ENCODE measurements around the gene HPS3. TPM values are rescaled to one million over a fixed set of nuclear protein-coding genes. Genes with fewer than 3 reads are reported as not detected.

The HPS3 gene
- total and polyA plus RNA-seq, 2 donors from 2014 or later = 16.9 to 29.4 TPM

DNA sequence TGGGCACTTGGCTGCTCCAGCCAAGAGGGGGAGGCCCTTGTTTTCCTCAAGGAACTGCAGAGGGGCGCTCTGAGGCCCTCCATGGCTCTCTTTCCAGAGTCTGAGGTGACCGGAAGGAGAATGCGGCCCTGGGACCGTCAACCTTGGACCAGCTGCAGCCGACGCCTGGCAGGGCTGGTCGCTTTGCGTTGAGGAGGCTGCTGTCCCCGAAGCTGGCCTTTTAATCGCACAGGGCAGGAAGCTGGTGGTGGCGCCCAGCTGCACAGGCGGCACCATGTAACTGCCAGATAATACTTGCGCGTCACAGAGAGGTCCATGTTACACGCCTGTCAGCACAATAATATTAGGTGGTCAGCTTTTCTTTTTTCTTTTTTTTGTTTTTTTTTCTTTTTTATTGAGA, 42.2 kb upstream of the HPS3 start:
- intact Hi-C loops (cut with DNase I) = no loop called here
- Histone ChIP-seq H3K36me3 (ENCODE audit: control insufficient read depth in 2 of 3, insufficient read depth in 3 of 3, low read length in 3 of 3) (peaks cover 0 to 5% (median 0%) of the 10 kb centered on the region in 3 donors), H3K27ac (ENCODE audit: low read depth in 2 of 2, low read length in 2 of 2) (no peak overlapping the region), H3K4me1 (ENCODE audit: control insufficient read depth in 2 of 3, insufficient read depth in 2 of 3, low read depth in 1 of 3, low read length in 3 of 3) (peaks cover 0 to 4% (median 0%) of the 10 kb centered on the region in 3 donors), H3K9ac (ENCODE audit: low read length in 3 of 3) (no peak overlapping the region), H3K9me3 (ENCODE audit: control insufficient read depth in 2 of 3, insufficient read depth in 1 of 3, low read length in 3 of 3) (no peaks in the 10 kb centered on the region), H3K27me3 (ENCODE audit: control insufficient read depth, insufficient read depth, low read length) (no peaks in the 10 kb centered on the region), H3K4me3 (ENCODE audit: low read length in 3 of 3) (no peak overlapping the region)
- no peak for FAIRE-seq
- TF ChIP-seq, protein P1, sequence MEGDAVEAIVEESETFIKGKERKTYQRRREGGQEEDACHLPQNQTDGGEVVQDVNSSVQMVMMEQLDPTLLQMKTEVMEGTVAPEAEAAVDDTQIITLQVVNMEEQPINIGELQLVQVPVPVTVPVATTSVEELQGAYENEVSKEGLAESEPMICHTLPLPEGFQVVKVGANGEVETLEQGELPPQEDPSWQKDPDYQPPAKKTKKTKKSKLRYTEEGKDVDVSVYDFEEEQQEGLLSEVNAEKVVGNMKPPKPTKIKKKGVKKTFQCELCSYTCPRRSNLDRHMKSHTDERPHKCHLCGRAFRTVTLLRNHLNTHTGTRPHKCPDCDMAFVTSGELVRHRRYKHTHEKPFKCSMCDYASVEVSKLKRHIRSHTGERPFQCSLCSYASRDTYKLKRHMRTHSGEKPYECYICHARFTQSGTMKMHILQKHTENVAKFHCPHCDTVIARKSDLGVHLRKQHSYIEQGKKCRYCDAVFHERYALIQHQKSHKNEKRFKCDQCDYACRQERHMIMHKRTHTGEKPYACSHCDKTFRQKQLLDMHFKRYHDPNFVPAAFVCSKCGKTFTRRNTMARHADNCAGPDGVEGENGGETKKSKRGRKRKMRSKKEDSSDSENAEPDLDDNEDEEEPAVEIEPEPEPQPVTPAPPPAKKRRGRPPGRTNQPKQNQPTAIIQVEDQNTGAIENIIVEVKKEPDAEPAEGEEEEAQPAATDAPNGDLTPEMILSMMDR (IDR thresholded peaks at IDR 0.05; ENCODE audit: borderline replicate concordance, extremely low read depth, insufficient read depth) = no peak
- DNase-seq = peak in 1 of 5 donors; percentile 48

DNA sequence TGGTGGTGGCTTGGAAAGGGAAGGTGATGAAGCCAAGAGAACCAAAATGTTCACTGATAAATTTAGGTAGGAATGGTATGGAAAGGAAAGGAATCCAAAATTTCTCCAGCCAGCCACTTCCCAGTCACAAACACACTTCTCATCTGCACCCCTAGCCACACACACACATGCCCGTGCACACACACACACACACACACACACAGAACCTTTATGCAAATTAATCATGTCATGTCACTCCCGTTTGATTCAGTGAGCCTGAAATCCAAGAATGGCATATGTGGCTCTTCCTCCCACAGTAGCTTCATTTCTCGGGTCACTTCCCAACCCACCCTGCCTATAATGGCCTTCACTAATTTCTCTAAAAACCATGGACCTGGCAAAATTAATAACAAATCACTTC, 40.0 kb upstream of the HPS3 start:
- Histone ChIP-seq H3K4me3 (ENCODE audit: low read length in 3 of 3) (no peak overlapping the region), H3K9ac (ENCODE audit: low read length in 3 of 3) (no peak overlapping the region), H3K36me3 (ENCODE audit: control insufficient read depth in 2 of 3, insufficient read depth in 3 of 3, low read length in 3 of 3) (no peaks in the 10 kb centered on the region), H3K9me3 (ENCODE audit: control insufficient read depth in 2 of 3, insufficient read depth in 1 of 3, low read length in 3 of 3) (no peaks in the 10 kb centered on the region), H3K27me3 (ENCODE audit: control insufficient read depth, insufficient read depth, low read length) (no peaks in the 10 kb centered on the region), H3K27ac (ENCODE audit: low read depth in 2 of 2, low read length in 2 of 2) (no peak overlapping the region), H3K4me1 (ENCODE audit: control insufficient read depth in 2 of 3, insufficient read depth in 2 of 3, low read depth in 1 of 3, low read length in 3 of 3) (peaks cover 0 to 4% (median 0%) of the 10 kb centered on the region in 3 donors)
- intact Hi-C loops (cut with DNase I) = no loop called here
- peak in 2 of 5 donors; percentile 19 to 27 for DNase-seq
- no peak for FAIRE-seq
- TF ChIP-seq, protein P1 (IDR thresholded peaks at IDR 0.05; ENCODE audit: borderline replicate concordance, extremely low read depth, insufficient read depth) = no peak

DNA sequence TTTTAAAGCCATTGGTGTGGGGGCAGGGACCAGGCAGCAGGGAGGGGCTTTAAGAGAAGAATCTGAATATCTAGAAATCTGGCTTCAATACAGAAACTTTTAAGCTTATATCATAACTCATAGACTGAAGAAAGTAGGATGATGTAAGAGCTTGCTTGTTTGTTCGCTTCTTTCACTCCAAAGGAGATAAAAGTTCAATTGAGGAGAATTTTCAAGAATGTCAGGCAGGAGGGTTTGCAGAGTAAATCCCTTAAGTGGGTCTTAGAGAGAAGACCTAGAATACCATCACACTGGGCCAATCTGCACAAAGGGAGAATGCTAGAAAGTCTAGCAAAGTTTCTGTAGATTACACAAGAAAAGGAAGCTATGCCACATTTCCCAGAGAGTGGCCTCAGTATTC, 39.0 kb upstream of the HPS3 start:
- Histone ChIP-seq H3K4me1 (ENCODE audit: control insufficient read depth in 2 of 3, insufficient read depth in 2 of 3, low read depth in 1 of 3, low read length in 3 of 3) (peaks cover 0 to 4% (median 0%) of the 10 kb centered on the region in 3 donors), H3K36me3 (ENCODE audit: control insufficient read depth in 2 of 3, insufficient read depth in 3 of 3, low read length in 3 of 3) (no peaks in the 10 kb centered on the region), H3K9me3 (ENCODE audit: control insufficient read depth in 2 of 3, insufficient read depth in 1 of 3, low read length in 3 of 3) (no peaks in the 10 kb centered on the region), H3K27me3 (ENCODE audit: control insufficient read depth, insufficient read depth, low read length) (no peaks in the 10 kb centered on the region), H3K27ac (ENCODE audit: low read depth in 2 of 2, low read length in 2 of 2) (no peak overlapping the region), H3K4me3 (ENCODE audit: low read length in 3 of 3) (no peak overlapping the region), H3K9ac (ENCODE audit: low read length in 3 of 3) (no peak overlapping the region)
- intact Hi-C loops (cut with DNase I) = no loop called here
- TF ChIP-seq, protein P1 (IDR thresholded peaks at IDR 0.05; ENCODE audit: borderline replicate concordance, extremely low read depth, insufficient read depth) = no peak
- DNase-seq (no peak), FAIRE-seq (no peak)

DNA sequence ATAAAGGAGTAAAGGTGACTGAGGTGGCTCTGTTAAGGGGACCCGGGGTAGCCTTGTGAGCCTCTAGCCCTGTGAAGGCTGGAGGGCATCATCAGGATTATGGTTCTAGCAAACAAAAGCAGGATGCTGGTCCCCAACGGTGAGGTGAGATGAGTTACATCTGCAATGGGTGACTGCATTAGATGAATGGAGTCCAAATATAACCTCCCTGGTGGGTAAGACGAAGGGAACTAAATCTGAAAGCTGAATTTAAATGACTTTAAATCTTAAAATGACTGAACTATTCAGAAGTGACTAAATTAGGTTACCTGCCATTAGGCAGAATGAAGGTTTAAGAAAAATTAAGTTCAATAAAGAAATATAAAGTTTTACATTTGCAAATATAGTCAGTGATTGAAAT, 38.5 kb upstream of the HPS3 start:
- DNase-seq (no peak), FAIRE-seq (no peak)
- Histone ChIP-seq H3K36me3 (ENCODE audit: control insufficient read depth in 2 of 3, insufficient read depth in 3 of 3, low read length in 3 of 3) (no peaks in the 10 kb centered on the region), H3K4me1 (ENCODE audit: control insufficient read depth in 2 of 3, insufficient read depth in 2 of 3, low read depth in 1 of 3, low read length in 3 of 3) (peaks cover 0 to 2% (median 0%) of the 10 kb centered on the region in 3 donors), H3K4me3 (ENCODE audit: low read length in 3 of 3) (no peak overlapping the region), H3K9me3 (ENCODE audit: control insufficient read depth in 2 of 3, insufficient read depth in 1 of 3, low read length in 3 of 3) (no peaks in the 10 kb centered on the region), H3K9ac (ENCODE audit: low read length in 3 of 3) (no peak overlapping the region), H3K27ac (ENCODE audit: low read depth in 2 of 2, low read length in 2 of 2) (no peak overlapping the region), H3K27me3 (ENCODE audit: control insufficient read depth, insufficient read depth, low read length) (no peaks in the 10 kb centered on the region)
- intact Hi-C loops (cut with DNase I) = no loop called here
- TF ChIP-seq, protein P1 (IDR thresholded peaks at IDR 0.05; ENCODE audit: borderline replicate concordance, extremely low read depth, insufficient read depth) = no peak

Data from kidney (tissue), 14 donors.